ENCODE results near the gene MAP4. TPM values are rescaled to one million over a fixed set of nuclear protein-coding genes. Genes with fewer than 3 reads are reported as not detected.
A peak's percentile ranks its signal among the peaks of the same experiment; 100 is the strongest.

MAP4 gene
- total RNA-seq, 1 donor = 158 TPM

GRCh38 chr3:47892286-47893040 is 123.8 kb downstream of the MAP4 start:
- no peak for TF ChIP-seq CTCF (IDR thresholded peaks at IDR 0.05; ENCODE audit: extremely low read depth, low read depth, low read length)
- DNase-seq (ENCODE audit: insufficient read length, low spot score, missing footprints) = no peak
- Histone ChIP-seq H3K27ac (ENCODE audit: low read depth, low read length) (no peak overlapping the region), H3K79me2 (ENCODE audit: insufficient read depth, low read length) (peaks cover 43% of the 10 kb centered on the region), H3K36me3 (ENCODE audit: insufficient read depth, low read length) (peaks cover 34% of the 10 kb centered on the region), H2AFZ (ENCODE audit: low read length) (no peak overlapping the region), H3K4me3 (ENCODE audit: insufficient read depth, low read length) (no peak overlapping the region), H4K20me1 (ENCODE audit: insufficient read depth, low read length) (peaks cover 2% of the 10 kb centered on the region), H3K4me2 (ENCODE audit: insufficient read depth, low read length) (no peak overlapping the region), H3K9me3 (ENCODE audit: low read depth, low read length) (no peaks in the 10 kb centered on the region), H3K4me1 (ENCODE audit: insufficient read depth, low read length) (peaks cover 6% of the 10 kb centered on the region), H3K27me3 (ENCODE audit: insufficient read depth, low read length) (no peaks in the 10 kb centered on the region)

GRCh38 chr3:47891613-47892005 is 124.6 kb downstream of the MAP4 start:
- H3K27ac ChIP-seq (ENCODE audit: low read depth, low read length) = no peak overlapping the region
- H3K4me2 ChIP-seq (ENCODE audit: insufficient read depth, low read length) = no peak overlapping the region
- H3K27me3 ChIP-seq (ENCODE audit: insufficient read depth, low read length) = no peaks in the 10 kb centered on the region
- no peak for TF ChIP-seq CTCF (IDR thresholded peaks at IDR 0.05; ENCODE audit: extremely low read depth, low read depth, low read length)
- peaks cover 2% of the 10 kb centered on the region for H4K20me1 ChIP-seq (ENCODE audit: insufficient read depth, low read length)
- DNase-seq (ENCODE audit: insufficient read length, low spot score, missing footprints) = no peak
- no peak overlapping the region for H3K4me3 ChIP-seq (ENCODE audit: insufficient read depth, low read length)
- H3K36me3 ChIP-seq (ENCODE audit: insufficient read depth, low read length) = peaks cover 34% of the 10 kb centered on the region
- peaks cover 42% of the 10 kb centered on the region for H3K79me2 ChIP-seq (ENCODE audit: insufficient read depth, low read length)
- H2AFZ ChIP-seq (ENCODE audit: low read length) = no peak overlapping the region
- peaks cover 6% of the 10 kb centered on the region for H3K4me1 ChIP-seq (ENCODE audit: insufficient read depth, low read length)
- H3K9me3 ChIP-seq (ENCODE audit: low read depth, low read length) = no peaks in the 10 kb centered on the region

GRCh38 chr3:47890828-47891612 is 125.2 kb downstream of the MAP4 start:
- H3K36me3 ChIP-seq (ENCODE audit: insufficient read depth, low read length) = peaks cover 39% of the 10 kb centered on the region
- no peak overlapping the region for H3K4me2 ChIP-seq (ENCODE audit: insufficient read depth, low read length)

More at GRCh38 chr3:47890828-47891612, 125.2 kb downstream of the MAP4 start:
- peaks cover 2% of the 10 kb centered on the region for H4K20me1 ChIP-seq (ENCODE audit: insufficient read depth, low read length)
- peaks cover 46% of the 10 kb centered on the region for H3K79me2 ChIP-seq (ENCODE audit: insufficient read depth, low read length)
- no peak overlapping the region for H3K4me3 ChIP-seq (ENCODE audit: insufficient read depth, low read length)
- H3K27ac ChIP-seq (ENCODE audit: low read depth, low read length) = peak overlapping the region; percentile 23
- no peak overlapping the region for H2AFZ ChIP-seq (ENCODE audit: low read length)
- no peaks in the 10 kb centered on the region for H3K27me3 ChIP-seq (ENCODE audit: insufficient read depth, low read length)
- TF ChIP-seq CTCF (IDR thresholded peaks at IDR 0.05; ENCODE audit: extremely low read depth, low read depth, low read length) = no peak
- no peaks in the 10 kb centered on the region for H3K9me3 ChIP-seq (ENCODE audit: low read depth, low read length)
- H3K4me1 ChIP-seq (ENCODE audit: insufficient read depth, low read length) = peaks cover 6% of the 10 kb centered on the region
- no peak for DNase-seq (ENCODE audit: insufficient read length, low spot score, missing footprints)
